ENCODE measurements around the gene DNAH8. TPM values are rescaled to one million over a fixed set of nuclear protein-coding genes. Genes with fewer than 3 reads are reported as not detected.

The DNAH8 gene
- total RNA-seq, 2 donors from 2014 or later: not detected

DNA sequence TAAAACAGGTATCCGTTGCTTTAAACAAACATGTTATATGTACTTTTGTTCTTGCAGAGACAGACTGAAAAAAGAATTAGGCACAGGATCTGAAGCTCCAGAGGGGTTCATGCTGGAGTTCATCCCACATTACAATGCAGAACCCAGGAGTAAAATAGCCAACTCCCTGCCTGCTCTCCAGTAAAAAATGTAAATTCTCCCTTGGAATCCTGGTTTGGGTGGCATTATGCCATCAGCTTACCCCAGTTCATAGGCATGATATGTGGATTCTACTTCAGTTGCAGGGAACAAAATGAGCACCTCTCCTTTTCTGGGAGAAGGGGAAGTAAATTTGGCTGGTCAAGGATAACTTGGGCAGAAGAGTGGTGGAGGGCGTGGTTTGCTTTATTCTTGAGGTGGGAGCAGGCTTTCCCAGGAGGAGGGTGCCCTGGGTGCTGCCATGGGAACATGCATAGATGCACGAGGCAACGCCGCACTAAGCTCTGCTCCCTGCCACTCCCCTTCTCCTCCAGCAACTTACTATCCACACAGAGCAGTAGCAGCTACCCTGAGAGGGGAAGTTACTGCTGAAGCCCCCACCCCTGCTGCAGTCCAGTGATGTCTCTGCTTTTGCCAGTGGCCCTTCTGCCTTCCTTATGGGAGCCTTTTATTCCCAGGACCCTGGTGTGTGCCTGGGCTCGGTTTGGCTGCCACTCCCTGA lies 261.8 kb downstream of the DNAH8 start:
- no peak for ATAC-seq
- intact Hi-C loops (cut with DNase I, micrococcal nuclease): loop anchor here in 1 of 2 donors (10.0 kb wide), 1 partner anchor 328 kb away; no protein-coding TSS in a partner anchor

DNA sequence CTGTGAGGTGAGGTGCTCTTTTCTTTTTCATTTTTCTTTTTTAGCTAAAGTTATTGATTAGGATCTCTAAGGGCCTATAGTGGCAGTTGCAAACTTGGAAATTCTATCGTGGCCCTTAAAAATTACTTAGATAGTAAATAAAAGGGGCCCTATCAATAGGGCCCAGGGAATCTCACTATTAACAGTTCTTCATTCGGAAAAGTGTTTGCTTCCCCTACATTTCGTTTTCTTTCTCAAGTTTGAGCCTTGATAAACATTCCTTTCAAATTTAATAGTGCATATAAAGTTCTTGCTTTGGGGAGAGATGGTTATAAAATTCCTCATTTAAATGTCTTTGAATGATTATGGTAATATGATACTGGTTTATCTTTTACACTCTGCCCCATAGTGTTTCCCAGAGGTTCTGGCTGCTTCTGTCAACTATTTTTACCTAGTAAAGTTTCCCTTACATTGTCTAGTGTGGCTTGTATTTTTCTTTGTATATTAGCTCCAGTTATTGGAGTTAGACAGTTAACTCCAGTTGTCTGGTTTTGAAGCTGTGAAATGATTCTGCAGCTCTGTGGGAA lies 263.1 kb downstream of the DNAH8 start:
- intact Hi-C loops (cut with DNase I, micrococcal nuclease): loop anchor here in 1 of 2 donors (10.0 kb wide), 1 partner anchor 327 kb away; no protein-coding TSS in a partner anchor

More for the DNA sequence above, 261.8 kb downstream of the DNAH8 start:
- DNase-seq: no peak

DNA sequence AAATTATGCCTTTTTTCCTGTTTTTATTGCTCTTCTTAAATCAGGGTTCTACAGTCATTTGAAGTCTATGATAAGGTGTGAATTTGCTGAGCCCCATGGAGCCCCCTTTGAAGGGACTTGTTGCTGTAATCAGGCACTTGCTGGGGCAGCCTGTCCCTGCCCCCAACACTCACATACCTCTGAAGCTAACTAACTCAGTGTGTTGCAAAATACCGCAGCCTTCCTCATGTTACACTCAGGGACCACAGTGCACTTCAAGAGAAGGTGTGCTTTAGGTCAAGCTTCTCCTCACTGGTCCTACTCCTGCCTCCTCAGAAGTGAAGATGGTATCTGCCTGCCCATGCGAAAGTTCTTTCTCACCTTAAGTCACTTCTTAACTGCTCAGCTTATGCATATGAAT lies 267.4 kb downstream of the DNAH8 start:
- DNase-seq (no peak), ATAC-seq (no peak)
- intact Hi-C loops (cut with DNase I, micrococcal nuclease): no loop called here

More for the DNA sequence above, 263.1 kb downstream of the DNAH8 start:
- no peak for DNase-seq
- no peak for ATAC-seq

DNA sequence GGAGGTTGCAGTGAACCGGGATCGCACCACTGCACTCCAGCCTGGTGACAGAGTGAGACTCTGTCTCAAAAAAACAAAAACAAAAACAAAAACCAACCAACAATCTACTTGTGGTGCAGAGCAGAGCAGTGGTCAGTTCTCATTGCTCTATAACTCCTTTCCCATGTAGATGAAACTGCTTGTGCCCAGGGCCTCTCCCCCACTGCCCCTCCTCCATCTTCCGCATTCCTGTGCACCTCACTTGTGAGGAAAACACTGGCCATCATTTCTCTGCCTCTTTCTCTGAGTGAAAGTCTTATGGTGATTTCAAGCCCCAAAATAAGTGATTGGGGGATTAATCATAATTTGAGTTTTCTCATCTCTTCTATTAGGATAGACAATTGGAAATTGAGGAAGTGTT lies 269.6 kb downstream of the DNAH8 start:
- no peak for ATAC-seq
- DNase-seq: no peak
- intact Hi-C loops (cut with DNase I, micrococcal nuclease): no loop called here

DNA sequence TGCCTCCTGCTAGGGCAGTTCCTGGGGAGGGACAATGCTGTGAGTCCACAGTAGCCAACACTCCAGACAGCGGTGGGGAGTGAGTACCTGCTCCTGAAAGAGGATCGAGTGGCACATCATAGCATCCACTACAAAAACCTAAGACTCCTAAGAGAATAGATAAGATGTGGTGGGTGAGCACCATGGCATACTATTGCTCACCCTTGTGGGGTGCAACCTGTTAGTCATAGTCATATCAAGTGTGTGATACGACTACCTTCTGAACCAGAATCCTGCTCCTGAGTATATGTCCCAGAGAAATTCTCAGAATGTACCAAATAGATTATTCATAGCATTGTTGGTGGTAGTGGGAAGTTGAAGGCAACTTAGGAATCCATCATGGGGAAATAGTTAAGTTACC lies 270.7 kb downstream of the DNAH8 start:
- DNase-seq (no peak), ATAC-seq (no peak)
- intact Hi-C loops (cut with DNase I, micrococcal nuclease): no loop called here

DNA sequence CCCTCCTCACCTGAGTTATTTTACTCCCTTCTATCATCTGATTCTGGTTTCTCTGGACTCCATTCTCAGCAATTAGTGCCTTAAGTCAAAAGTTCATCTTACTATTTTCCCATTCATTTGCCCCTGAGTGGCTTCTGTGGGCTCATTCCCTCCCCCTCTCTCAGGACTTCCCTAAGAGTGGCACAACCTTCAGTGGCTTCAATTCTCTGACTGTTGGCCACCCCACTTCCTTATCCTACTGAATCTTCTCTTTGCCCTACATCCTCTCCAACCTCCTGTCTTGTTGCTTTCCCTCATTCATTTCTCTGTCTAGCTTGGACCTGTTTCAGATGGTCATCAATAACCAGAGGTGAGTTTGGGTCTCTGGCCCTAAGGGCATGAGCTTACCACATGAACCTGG lies 272.4 kb downstream of the DNAH8 start:
- DNase-seq (no peak), ATAC-seq (no peak)

DNA sequence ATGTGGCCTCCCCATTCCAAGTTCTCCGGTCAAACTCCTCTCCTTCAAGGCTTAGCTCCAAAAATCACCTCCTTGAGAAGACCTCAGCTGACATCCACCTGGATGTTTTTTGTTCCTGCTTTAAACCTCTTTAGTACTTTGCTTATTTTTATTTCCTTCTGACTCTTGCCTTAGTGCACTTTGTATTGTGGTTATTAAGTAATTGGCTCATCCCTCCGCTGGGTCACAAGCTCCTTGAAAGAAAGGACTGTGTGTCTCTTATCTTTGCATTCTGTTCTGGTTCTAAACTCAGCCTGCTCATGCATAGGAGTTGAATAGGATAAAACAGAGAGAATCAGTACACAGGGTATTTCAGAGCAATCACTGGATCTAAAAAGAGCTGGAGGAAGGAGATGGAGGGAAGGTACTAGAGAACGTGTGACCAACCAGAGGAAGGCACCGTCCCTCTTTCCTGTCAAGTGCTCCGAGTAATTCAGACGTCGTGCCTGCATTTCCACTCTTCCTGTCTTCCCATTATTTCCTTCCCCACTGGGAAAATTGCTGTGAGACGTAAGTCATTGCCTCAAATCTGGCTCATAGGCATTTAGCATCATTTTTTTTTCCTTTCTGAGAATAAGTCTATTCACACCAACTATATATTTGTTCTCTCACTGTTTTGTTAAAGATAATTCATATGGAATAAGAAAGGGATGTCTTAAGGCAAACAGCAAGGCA lies 273.8 kb downstream of the DNAH8 start:
- ATAC-seq: no peak
- intact Hi-C loops (cut with DNase I, micrococcal nuclease): no loop called here

More for the DNA sequence above, 272.4 kb downstream of the DNAH8 start:
- intact Hi-C loops (cut with DNase I, micrococcal nuclease): no loop called here

DNA sequence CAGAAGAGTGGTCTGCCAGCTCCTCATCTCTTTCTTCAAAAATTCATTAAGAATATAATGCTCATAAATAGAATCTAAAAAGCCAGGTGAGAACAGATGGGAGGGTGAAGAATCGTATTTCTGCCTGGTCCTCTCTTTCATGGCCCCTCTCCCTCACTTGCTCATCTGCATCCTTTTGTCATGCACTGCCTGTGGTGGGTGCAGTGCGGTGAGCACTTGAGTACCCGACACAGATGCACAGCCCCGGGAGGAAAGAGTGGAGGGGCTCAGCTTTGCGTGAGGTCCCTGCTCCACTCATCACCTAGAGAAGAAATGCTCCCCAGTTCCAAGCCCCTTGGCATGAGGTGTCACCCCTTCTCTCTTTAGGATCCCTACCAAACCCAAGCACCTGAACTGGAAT lies 275.4 kb downstream of the DNAH8 start:
- ATAC-seq (no peak), DNase-seq (no peak)
- intact Hi-C loops (cut with DNase I, micrococcal nuclease): no loop called here

More for the DNA sequence above, 273.8 kb downstream of the DNAH8 start:
- no peak for DNase-seq

DNA sequence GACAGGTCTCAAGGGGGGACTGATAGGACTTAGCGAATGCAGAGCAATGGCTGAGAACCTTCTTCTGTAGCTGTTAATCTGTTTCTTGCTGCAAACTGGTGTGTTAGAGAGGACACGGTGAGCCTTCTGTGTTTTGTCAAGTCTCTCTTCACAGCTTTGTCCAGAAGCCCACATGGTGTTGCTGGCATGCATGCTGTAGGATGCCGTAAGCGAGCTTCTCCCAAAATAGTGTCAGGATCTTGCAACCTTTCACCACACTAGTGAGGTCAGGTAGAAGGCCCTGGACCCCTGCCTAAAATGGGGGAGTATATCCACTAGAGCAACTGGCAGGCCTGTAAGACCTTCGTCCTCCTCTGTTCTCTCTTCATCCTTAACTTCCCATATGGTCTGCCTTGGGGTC lies 281.6 kb downstream of the DNAH8 start:
- intact Hi-C loops (cut with DNase I, micrococcal nuclease): no loop called here
- DNase-seq (no peak), ATAC-seq (no peak)

DNA sequence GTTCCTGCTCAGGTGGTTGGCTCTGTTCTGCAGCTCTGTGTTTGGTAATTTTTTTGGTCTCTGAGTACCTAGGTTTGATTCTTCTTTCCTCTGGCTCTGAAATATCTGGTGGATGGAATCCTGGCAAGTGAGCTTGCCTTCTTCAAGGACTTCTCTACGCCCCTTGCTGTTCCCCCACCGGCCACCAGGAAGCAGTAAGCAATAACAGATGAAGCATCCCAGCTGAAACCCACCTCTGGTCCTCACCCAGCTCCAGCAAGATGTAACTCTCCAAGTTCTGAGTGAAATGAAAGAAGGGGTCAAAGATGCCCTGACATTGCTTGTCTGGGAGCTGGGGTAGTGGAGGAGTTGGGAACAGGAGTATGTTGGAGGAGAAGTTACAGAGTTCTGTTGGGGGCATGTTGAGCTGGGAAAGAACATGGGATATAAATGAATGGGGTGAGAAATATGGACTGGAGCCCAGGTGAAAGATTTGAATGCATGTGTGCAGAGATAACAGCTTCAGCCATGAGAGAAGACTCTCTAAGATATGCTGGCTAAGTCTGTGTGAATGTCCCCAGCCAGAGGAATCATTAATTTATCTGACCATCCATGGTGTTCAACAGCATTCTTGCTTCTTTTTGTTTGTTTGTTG lies 282.1 kb downstream of the DNAH8 start:
- DNase-seq (peak in 1 of 2 donors; percentile 19), ATAC-seq (no peak)
- intact Hi-C loops (cut with DNase I, micrococcal nuclease): no loop called here

DNA sequence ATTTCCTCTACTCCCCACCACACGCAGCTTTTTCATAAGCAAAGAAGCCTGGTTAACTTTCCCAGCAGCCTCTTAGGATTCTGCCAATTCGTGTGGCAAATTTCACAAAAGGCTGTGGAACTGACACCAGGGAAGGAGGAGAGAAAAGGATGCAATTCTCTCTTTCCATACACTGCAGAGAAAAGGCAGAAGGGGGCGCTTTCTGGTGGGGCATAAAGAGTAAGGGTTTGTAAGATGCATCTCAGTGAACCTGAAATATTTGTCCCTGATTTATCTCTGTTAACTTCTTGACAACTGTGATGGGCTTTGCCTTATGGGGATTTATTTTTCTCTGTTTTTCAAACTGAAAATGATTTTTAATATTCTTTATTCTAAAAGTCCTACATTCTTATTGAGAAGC lies 288.0 kb downstream of the DNAH8 start:
- no peak for DNase-seq
- no peak for ATAC-seq
- intact Hi-C loops (cut with DNase I, micrococcal nuclease): no loop called here

DNA sequence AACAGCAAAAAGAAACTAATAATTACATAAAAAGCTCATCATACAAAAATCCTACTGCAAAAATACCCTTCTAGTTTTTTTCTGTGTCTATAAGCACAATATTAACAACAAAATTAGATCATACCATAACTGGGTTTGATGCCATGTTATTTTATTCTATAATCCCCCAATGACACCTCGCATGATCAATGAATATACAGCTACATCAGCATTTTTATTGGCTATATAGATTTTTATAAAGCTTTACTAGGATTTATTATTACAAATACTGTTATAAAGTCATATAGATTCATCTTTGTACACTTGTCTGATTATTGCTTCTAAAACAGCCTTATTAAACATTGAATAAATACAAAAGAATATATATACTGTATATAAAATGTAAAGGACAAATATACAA lies 288.4 kb downstream of the DNAH8 start:
- DNase-seq (no peak), ATAC-seq (no peak)
- intact Hi-C loops (cut with DNase I, micrococcal nuclease): no loop called here

DNA sequence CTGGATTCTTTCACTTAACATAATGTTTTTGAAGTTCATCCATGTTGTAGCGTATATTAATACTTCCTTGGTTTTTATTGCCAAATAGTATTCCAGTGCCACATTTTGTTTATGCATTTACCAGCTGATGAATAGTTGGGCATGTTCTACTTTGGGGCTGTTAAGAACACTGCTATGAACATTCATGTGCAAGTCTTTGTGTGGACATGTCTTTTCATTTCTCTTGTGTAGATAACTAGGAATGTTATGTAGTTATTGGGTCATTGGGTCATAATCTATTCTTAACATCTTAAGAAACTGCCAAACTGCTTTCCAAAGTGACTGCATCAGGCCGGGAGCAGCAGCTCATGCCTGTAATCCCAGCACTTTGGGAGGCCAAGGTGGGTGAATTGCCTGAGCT lies 289.7 kb downstream of the DNAH8 start:
- ATAC-seq (no peak), DNase-seq (no peak)
- intact Hi-C loops (cut with DNase I, micrococcal nuclease): no loop called here

DNA sequence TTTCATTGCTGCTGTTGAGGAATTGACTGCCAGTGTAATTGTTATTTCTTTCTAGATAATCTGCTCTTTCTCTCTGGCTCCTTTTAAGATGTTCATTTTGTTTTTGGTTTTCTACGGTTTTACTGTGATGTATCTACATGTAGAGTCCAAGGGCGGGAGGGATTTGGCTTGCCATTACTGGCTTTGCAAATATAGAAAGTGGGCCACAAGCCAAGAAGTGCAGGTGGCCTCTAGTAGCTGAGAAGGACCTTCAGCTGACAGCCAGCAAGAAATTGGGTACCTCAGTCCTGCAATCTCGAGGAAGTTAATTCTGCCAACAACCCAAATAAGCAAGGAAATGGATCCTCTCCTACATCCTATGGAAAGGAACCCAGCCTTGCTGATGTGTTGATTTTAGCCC lies 290.7 kb downstream of the DNAH8 start:
- intact Hi-C loops (cut with DNase I, micrococcal nuclease): no loop called here
- DNase-seq: no peak
- ATAC-seq: no peak

DNA sequence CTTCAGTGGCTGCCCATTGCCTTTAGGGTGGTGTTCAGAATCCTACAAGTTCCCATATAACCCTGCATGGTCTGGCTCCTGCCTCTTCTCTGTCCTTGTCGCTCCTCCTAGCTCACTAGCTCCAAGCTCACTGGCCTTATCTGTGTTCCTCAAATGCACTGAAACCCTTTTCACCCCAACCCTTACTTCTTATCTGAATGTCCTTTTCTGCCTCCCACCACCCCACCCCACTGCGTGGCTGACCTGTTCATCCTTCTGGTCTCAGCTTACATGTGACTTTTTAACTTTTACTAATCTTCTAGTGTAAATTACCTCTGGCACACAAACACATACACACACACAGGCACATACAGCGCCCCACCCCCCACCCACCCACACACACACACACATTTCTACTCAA lies 292.5 kb downstream of the DNAH8 start:
- intact Hi-C loops (cut with DNase I, micrococcal nuclease): no loop called here
- ATAC-seq (no peak), DNase-seq (no peak)

DNA sequence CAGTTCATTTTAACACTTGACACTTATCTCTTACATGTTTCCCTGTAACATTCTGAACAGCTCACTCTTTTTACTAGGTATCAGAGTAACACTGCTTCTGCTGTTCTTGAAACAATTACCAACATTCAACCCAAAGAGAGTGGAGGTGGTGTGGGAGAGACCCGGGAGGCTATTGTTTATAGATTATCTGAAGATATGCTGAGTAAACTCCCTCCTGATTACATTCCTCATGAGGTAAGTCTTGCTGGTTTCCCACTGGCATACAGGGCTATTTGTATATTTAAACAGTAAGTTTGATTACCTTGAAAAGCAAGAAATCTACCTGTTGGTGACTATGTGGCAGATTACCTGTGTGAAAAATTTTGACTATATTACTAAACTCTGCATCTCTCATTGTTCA lies 293.6 kb downstream of the DNAH8 start:
- no peak for ATAC-seq
- DNase-seq: no peak
- intact Hi-C loops (cut with DNase I, micrococcal nuclease): no loop called here

DNA sequence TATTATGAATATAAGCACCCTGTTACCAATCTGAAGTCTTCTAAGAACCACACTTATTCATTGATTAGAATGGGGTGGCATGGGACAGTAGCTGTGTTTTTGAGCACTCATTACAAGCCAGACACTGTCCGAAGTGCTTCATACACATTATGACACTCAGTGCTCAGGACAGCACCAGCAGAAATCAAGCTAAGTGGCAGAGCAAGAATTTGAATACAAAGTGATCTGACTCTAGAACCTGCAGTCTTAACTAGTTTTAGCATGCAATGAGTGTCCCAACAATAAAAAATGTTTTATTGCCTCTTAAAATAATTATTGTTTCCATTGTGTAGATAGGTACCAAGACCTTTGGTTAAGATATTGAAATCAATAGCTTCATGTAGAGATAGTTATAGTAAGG lies 294.4 kb downstream of the DNAH8 start:
- ATAC-seq (no peak), DNase-seq (no peak)
- intact Hi-C loops (cut with DNase I, micrococcal nuclease): no loop called here

DNA sequence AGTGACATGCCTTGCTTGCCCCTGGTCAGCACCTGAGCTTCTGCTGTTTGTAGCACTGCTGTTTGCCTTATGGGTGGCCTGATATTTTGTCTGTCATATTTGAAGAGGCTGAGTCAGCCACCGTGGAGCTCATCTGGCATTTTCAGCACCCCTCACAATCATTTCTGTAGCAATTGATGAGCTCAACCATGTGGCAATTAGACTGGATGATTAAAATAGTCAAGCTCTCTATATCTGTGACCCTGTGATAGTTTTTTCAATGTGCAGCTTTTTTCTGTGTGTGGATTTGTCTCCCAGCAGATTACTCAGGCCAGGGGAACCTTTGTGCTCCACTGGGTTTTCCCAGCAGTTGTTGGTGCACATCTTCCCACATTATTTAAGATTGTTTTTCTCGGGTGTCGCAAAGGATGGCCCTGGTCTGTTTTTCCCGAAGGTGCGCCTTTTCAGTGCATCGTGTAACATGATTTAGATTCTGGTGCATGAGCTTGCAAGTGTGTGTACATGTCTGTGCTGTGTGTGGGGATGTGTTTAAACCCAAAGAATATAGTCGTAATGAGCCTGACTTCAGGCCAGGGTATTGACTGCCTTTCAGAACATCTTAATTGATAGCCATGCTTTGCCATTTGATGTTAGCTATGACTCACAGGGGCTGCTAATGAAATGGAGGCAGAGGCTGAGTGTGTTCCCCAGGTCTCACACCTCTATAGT lies 301.9 kb downstream of the DNAH8 start:
- DNase-seq (no peak), ATAC-seq (no peak)
- intact Hi-C loops (cut with DNase I, micrococcal nuclease): no loop called here

DNA sequence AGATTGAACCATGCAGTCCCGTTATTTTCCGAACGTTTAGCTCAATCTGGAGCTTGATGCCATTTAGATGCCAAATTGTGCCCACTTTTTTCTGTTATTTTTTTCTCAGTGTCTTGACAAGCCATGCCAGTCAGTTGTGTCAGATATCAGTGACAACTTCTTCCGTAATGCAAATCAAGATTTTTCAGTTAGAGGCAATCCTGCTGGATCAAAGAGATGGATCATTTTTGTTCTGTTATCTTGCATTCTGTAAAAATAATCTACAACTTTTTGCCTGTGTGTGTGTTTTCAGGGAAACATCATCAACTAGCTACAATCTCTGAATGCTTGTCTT lies 302.4 kb downstream of the DNAH8 start:
- no peak for DNase-seq
- intact Hi-C loops (cut with DNase I, micrococcal nuclease): no loop called here
- no peak for ATAC-seq
